ENCODE data around the gene MAN2B1. TPM values are rescaled to one million over a fixed set of nuclear protein-coding genes. Genes with fewer than 3 reads are reported as not detected.
"Not testable (repeated sequence)": the region's sequence is repeated elsewhere in the genome, so short reads cannot be mapped to it uniquely, and the experiment has no call there.

The MAN2B1 gene
- total and polyA plus RNA-seq, 2 experiments from 2014 or later: 40.6 to 56.5 TPM

- H3K4me2 ChIP-seq (ENCODE audit: unreplicated experiment): no peak overlapping the region
- H3K27ac ChIP-seq: no peak overlapping the region
- H3K36me3 ChIP-seq (ENCODE audit: low read depth): peaks cover 53% of the 10 kb centered on the region
- no peak for TF ChIP-seq EZH2phosphoT487 (IDR thresholded peaks at IDR 0.05; ENCODE audit: insufficient read depth, low read depth)
- no peak for TF ChIP-seq EZH2 (IDR thresholded peaks at IDR 0.05; ENCODE audit: insufficient read depth, poor library complexity, severe bottlenecking)
- 83 to 90% methylated on average over 13 of the region's 13 CpGs for WGBS, 2 experiments (ENCODE audit: low coverage in 1 of 2, low lambda C conversion rate in 2 of 2, missing lambda C conversion rate in 2 of 2)
- H3K4me1 ChIP-seq (ENCODE audit: insufficient read depth): no peaks in the 10 kb centered on the region
- H3K79me2 ChIP-seq (ENCODE audit: insufficient read depth): peaks cover 12% of the 10 kb centered on the region; the same call in 1 of the 2 replicates
- H3K27me3 ChIP-seq (replicated peaks; ENCODE audit: insufficient read depth): no peaks in the 10 kb centered on the region
- no peak overlapping the region for H3K9ac ChIP-seq
- no peaks in the 10 kb centered on the region for H3K9me2 ChIP-seq (ENCODE audit: insufficient read depth)
- DNase-seq: no peak
- no peaks in the 10 kb centered on the region for H3F3A ChIP-seq (ENCODE audit: insufficient read depth)
- H4K20me1 ChIP-seq (ENCODE audit: insufficient read depth): no peaks in the 10 kb centered on the region
- H3K4me3 ChIP-seq: no peak overlapping the region
- in situ Hi-C loops (cut with MboI): no loop called here
- H3K9me3 ChIP-seq (ENCODE audit: low read depth): no peaks in the 10 kb centered on the region
- no peak overlapping the region for H2AFZ ChIP-seq
Observed at GRCh38 chr19:12705169-12705568, 38.6 kb upstream of the MAN2B1 start.

- no peaks in the 10 kb centered on the region for H3K79me2 ChIP-seq (ENCODE audit: insufficient read depth)
- no peaks in the 10 kb centered on the region for H3K4me1 ChIP-seq (ENCODE audit: insufficient read depth)
- no peaks in the 10 kb centered on the region for H4K20me1 ChIP-seq (ENCODE audit: insufficient read depth)
- no peak for TF ChIP-seq EZH2phosphoT487 (IDR thresholded peaks at IDR 0.05; ENCODE audit: insufficient read depth, low read depth)
- TF ChIP-seq EZH2 (IDR thresholded peaks at IDR 0.05; ENCODE audit: insufficient read depth, poor library complexity, severe bottlenecking): no peak
- H3K9ac ChIP-seq: no peak overlapping the region
- peaks cover 36% of the 10 kb centered on the region for H3K36me3 ChIP-seq (ENCODE audit: low read depth)
- no peak overlapping the region for H3K27ac ChIP-seq
- H3K9me2 ChIP-seq (ENCODE audit: insufficient read depth): no peaks in the 10 kb centered on the region
- no peak overlapping the region for H3K4me3 ChIP-seq
- H3K27me3 ChIP-seq (replicated peaks; ENCODE audit: insufficient read depth): no peaks in the 10 kb centered on the region
- DNase-seq: peak; percentile 58
- peaks cover 18% of the 10 kb centered on the region; the same call in 1 of the 2 replicates for H3F3A ChIP-seq (ENCODE audit: insufficient read depth)
- in situ Hi-C loops (cut with MboI): no loop called here
- WGBS, 2 experiments (ENCODE audit: low coverage in 1 of 2, low lambda C conversion rate in 2 of 2, missing lambda C conversion rate in 2 of 2): 59 to 65% methylated on average over 9 of the region's 9 CpGs
- no peak overlapping the region for H3K4me2 ChIP-seq (ENCODE audit: unreplicated experiment)
- H2AFZ ChIP-seq: no peak overlapping the region
- no peaks in the 10 kb centered on the region for H3K9me3 ChIP-seq (ENCODE audit: low read depth)
Observed at GRCh38 chr19:12703046-12703445, 36.5 kb upstream of the MAN2B1 start.

DNA sequence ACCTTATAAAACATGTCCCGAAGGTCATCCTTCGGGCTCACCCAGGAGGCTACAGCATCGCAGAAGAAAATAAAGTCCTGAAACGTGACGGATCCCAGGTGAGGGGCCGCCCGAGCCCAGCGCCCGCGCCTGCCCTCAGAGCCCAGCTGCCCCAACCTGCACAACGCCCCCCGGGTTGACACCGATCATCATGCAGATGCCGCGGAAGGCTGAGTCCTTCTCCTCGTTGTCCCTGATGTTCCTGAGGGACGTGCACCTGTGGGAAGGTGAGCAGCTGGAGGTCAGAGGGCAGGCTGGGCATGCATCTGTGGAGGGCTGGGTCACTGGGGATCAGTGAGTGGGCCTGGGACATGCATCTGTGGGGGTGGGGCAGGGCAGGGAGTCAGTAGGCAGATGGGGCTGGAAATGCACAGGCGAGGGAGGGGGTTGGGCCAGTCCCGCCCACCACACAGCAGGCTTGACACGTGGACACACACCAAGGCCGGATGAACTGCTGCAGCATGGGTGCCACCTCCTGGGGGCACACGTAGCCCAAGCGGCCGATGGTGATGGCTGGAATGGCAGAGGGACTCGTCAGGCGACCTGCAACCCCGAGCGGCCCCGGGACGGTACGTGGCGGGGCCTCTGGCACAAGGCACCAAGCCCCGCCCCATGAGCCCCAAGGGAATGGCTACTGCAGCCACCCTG is 35.2 kb upstream of the MAN2B1 start:
- Histone ChIP-seq H3K27ac (no peak overlapping the region), H4K20me1 (ENCODE audit: insufficient read depth) (no peaks in the 10 kb centered on the region), H3K9me2 (ENCODE audit: insufficient read depth) (no peaks in the 10 kb centered on the region), H3K27me3 (replicated peaks; ENCODE audit: insufficient read depth) (no peaks in the 10 kb centered on the region), H3K36me3 (ENCODE audit: low read depth) (peaks cover 27% of the 10 kb centered on the region; the same call in 1 of the 2 replicates), H3K4me2 (ENCODE audit: unreplicated experiment) (no peak overlapping the region), H3K79me2 (ENCODE audit: insufficient read depth) (no peaks in the 10 kb centered on the region), H3K9me3 (ENCODE audit: low read depth) (no peaks in the 10 kb centered on the region), H3F3A (ENCODE audit: insufficient read depth) (peaks cover 21% of the 10 kb centered on the region; the same call in 1 of the 2 replicates), H3K9ac (no peak overlapping the region), H3K4me3 (no peak overlapping the region), H2AFZ (no peak overlapping the region), H3K4me1 (ENCODE audit: insufficient read depth) (no peaks in the 10 kb centered on the region)
- DNase-seq: no peak
- in situ Hi-C loops (cut with MboI): no loop called here
- 92 to 95% methylated on average over 20 to 33 of the region's 33 CpGs for WGBS, 2 experiments (ENCODE audit: low coverage in 1 of 2, low lambda C conversion rate in 2 of 2, missing lambda C conversion rate in 2 of 2)
- no peak for TF ChIP-seq EZH2 (IDR thresholded peaks at IDR 0.05; ENCODE audit: insufficient read depth, poor library complexity, severe bottlenecking)
- no peak for TF ChIP-seq EZH2phosphoT487 (IDR thresholded peaks at IDR 0.05; ENCODE audit: insufficient read depth, low read depth)

DNA sequence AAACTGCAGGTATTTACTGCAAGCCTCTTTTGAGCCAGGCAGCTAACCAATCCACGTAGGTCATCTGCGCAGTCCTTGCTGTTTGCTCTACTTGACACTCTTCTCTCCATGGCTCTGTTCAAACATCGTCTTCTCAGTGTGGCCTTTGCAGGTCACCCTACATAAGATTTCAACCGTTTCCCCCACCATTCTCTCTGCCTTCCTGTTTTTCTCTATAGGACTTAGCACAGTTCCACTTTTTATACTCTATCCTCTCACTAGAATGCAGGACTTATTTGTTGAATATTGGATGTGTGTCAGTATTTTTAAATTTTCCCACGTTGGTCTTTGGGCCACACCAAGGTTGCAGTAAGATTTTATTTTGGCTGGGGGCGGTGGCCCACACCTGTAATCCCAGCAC is 31.6 kb upstream of the MAN2B1 start:
- in situ Hi-C loops (cut with MboI): no loop called here
- Histone ChIP-seq H3K27ac (no peak overlapping the region), H3K27me3 (replicated peaks; ENCODE audit: insufficient read depth) (no peaks in the 10 kb centered on the region), H3K36me3 (ENCODE audit: low read depth) (peaks cover 7% of the 10 kb centered on the region; the same call in 1 of the 2 replicates), H3K79me2 (ENCODE audit: insufficient read depth) (peaks cover 7% of the 10 kb centered on the region), H3K9ac (no peak overlapping the region), H3K4me3 (no peak overlapping the region), H3F3A (ENCODE audit: insufficient read depth) (peaks cover 24% of the 10 kb centered on the region; the same call in 1 of the 2 replicates), H4K20me1 (ENCODE audit: insufficient read depth) (no peaks in the 10 kb centered on the region), H2AFZ (no peak overlapping the region), H3K4me1 (ENCODE audit: insufficient read depth) (peaks cover 7% of the 10 kb centered on the region; the same call in 1 of the 2 replicates), H3K9me3 (ENCODE audit: low read depth) (no peaks in the 10 kb centered on the region), H3K9me2 (ENCODE audit: insufficient read depth) (no peaks in the 10 kb centered on the region), H3K4me2 (ENCODE audit: unreplicated experiment) (no peak overlapping the region)
- WGBS, 2 experiments (ENCODE audit: low coverage in 1 of 2, low lambda C conversion rate in 2 of 2, missing lambda C conversion rate in 2 of 2): 70 to 72% methylated on average over 6 of the region's 6 CpGs
- no peak for TF ChIP-seq EZH2phosphoT487 (IDR thresholded peaks at IDR 0.05; ENCODE audit: insufficient read depth, low read depth)
- no peak for TF ChIP-seq EZH2 (IDR thresholded peaks at IDR 0.05; ENCODE audit: insufficient read depth, poor library complexity, severe bottlenecking)
- no peak for DNase-seq

DNA sequence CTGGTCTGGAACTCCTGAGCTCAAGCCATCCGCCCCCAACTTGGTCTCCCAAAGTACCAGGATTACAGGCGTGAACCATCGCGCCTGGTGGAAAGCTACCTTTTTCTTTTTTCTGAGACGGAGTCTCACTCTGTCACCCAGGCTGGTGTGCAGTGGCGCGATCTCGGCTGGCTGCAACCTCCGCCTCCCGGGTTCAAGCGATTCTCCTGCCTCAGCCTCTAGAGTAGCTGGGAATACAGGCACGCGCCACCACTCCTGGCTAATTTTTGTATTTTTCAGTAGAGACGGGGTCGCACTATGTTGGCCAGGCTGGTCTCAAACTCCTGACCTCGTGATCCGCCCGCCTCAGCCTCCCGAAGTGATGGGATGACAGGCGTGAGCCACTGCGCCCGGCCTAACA is 30.9 kb upstream of the MAN2B1 start:
- H3K79me2 ChIP-seq (ENCODE audit: insufficient read depth); H3K4me1 ChIP-seq (ENCODE audit: insufficient read depth); H3K4me3 ChIP-seq; in situ Hi-C loops (cut with MboI); H2AFZ ChIP-seq; DNase-seq; H4K20me1 ChIP-seq (ENCODE audit: insufficient read depth); H3K9me3 ChIP-seq (ENCODE audit: low read depth); H3K36me3 ChIP-seq (ENCODE audit: low read depth); H3K27me3 ChIP-seq (replicated peaks; ENCODE audit: insufficient read depth); H3K27ac ChIP-seq; H3K9ac ChIP-seq; H3K9me2 ChIP-seq (ENCODE audit: insufficient read depth): not testable (repeated sequence)
- WGBS, 2 experiments (ENCODE audit: low coverage in 1 of 2, low lambda C conversion rate in 2 of 2, missing lambda C conversion rate in 2 of 2): 91 to 93% methylated on average over 20 to 22 of the region's 22 CpGs
- Histone ChIP-seq H3K4me2 (ENCODE audit: unreplicated experiment) (peak overlapping the region; percentile 75), H3F3A (ENCODE audit: insufficient read depth) (peaks cover 24% of the 10 kb centered on the region; the same call in 1 of the 2 replicates)

Data from GM23248 (cell line).